Stomach (tissue), 9 donors: ENCODE data around the gene TMEM141. TPM values are rescaled to one million over a fixed set of nuclear protein-coding genes. Genes with fewer than 3 reads are reported as not detected.

Source experiments
- DNase-seq, 2 donors: peaks; one replicate each; pipeline versions ENCODE4 v3.0.0 to v3.0.0-alpha.2; 2013 to 2019
- H3K27ac ChIP-seq, 5 donors: fragments of 200-600 bp in 4 of 5; sonication (generic) in 4 of 5; one replicate each; pipeline ENCODE4 v1.5.1; 2013 to 2019; ENCODE audit warnings: mild to moderate bottlenecking in 1 of 5, moderate library complexity in 1 of 5
- H3K27me3 ChIP-seq, 3 donors: fragments of 200-600 bp; sonication (generic); one replicate each; pipeline ENCODE4 v1.5.1; 2017 to 2019; ENCODE audit warnings: mixed run types in 1 of 3
- H3K36me3 ChIP-seq, 4 donors: fragments of 200-600 bp; sonication (generic); 1 replicate in 3 of 4; 2 replicates in 1 of 4; pipeline ENCODE4 v1.5.1; 2016 to 2019
- H3K4me1 ChIP-seq, 4 donors: fragments of 200-600 bp; sonication (generic); one replicate each; pipeline ENCODE4 v1.5.1; 2016 to 2019
- H3K4me3 ChIP-seq, 4 donors: fragments of 200-600 bp; sonication (generic) in 3 of 4; one replicate each; pipeline ENCODE4 v1.5.1; 2016 to 2019; ENCODE audit warnings: mild to moderate bottlenecking in 1 of 4
- H3K9me3 ChIP-seq, 4 donors: fragments of 200-600 bp; sonication (generic); one replicate each; pipeline ENCODE4 v1.5.1; 2016 to 2019
- EP300 ChIP-seq: sonication (generic); formaldehyde crosslinking; IDR thresholded peaks from one replicate; pipeline ENCODE4 v1.6.1; 2017; ENCODE audit warnings: antibody characterized with exemption
- POLR2A ChIP-seq, 4 donors: fragments of 450-650 bp; IDR thresholded peaks; one replicate each; pipeline ENCODE4 v1.6.1; 2016; ENCODE audit warnings: antibody characterized with exemption in 4 of 4, control low read depth in 2 of 4, mild to moderate bottlenecking in 1 of 4, moderate library complexity in 1 of 4
- POLR2AphosphoS5 ChIP-seq, 3 donors: sonication (generic); formaldehyde crosslinking; IDR thresholded peaks; one replicate each; pipeline ENCODE4 v1.6.1; 2016; ENCODE audit warnings: antibody characterized with exemption in 3 of 3
- WGBS, 5 donors: extraction: QIAGEN DNeasy Blood & Tissue Kit in 3 of 5; methylation state at CpG; one replicate each; pipeline versions ENCODE4 v1.1.5 to v1.1.7; 2013 to 2018; 5-methylcytosine and 5-hydroxymethylcytosine counted together
- intact Hi-C: fragments of 100-400 bp; cut with DNase I; formaldehyde crosslinking; loops from one replicate; pipeline ENCODE4 v1.15.1; 2023; ENCODE audit warnings: low total_unique reads
- polyA plus RNA-seq, 3 donors: library from polyadenylated mRNA; stranded (reverse); fragments of 200-250 nt; gene quantifications; one replicate each; pipeline ENCODE4 v1.2.3, GENCODE V29; 2013
- total RNA-seq, 5 donors: library from RNA; depleted of rRNA; stranded (reverse); fragments of >200 nt; gene quantifications; one replicate each; pipeline versions ENCODE4 v1.1.0 to v1.2.3, GENCODE V29; 2014 to 2016
- TF ChIP-seq, protein P1 (sequence below), 7 experiments: fragments of 450-650 bp in 4 of 7; fragments of 200-600 bp in 3 of 7; sonication (generic) in 3 of 7; IDR thresholded peaks; one replicate each; pipeline ENCODE4 v1.5.1; 2016 to 2019; ENCODE audit warnings: antibody characterized with exemption in 7 of 7, control low read depth in 2 of 7, mild to moderate bottlenecking in 1 of 7
- donor health status: healthy with polysubstance abuse.
- donor health status: Bipolar disorder and iron deficiency.
- donor health status: healthy.

Gene TMEM141
- total and polyA plus RNA-seq, 8 donors = 11.1 to 219 (median 103) TPM

DNA sequence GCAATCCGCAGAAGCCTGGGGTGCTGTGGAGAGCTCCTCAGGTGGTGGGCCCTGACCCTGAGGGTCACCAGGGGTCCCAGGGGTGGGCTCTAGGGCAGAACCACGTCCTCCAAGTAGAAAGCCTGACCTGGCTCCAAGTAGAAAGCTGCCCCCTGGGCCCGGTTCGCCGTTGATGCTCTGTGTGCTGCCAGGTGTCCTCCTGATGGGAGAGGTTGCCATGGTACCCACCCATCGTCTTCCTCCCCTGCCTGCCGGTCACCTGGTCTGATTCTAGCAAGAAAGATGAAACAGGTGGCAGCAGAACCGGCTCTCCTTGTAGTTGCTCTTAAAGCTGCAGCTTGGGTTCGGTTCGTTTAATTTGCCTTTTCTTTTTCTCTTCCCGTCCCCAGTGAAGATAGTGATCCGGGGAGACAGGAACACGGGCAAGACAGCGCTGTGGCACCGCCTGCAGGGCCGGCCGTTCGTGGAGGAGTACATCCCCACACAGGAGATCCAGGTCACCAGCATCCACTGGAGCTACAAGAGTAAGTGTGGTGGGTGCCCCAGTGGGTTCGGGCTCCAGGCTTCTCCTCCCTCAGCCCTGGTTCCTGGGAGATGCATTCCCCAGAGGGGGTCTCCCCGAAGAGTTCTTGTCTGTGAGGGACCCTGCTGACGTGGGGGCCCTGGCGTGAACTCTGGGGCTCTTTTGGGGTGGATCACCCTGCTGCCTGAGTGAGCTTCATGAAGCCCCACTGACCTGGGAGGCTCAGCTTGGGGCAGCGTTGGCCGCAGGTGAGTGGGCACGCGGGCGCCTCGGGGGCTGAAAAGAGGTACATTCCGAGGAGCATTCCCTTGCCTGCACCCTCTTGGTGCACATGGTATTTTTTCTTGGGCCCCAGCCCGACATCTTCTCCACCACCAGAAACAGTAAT lies 32.2 kb downstream of the TMEM141 start:
- Histone ChIP-seq H3K27ac (no peak overlapping the region), H3K27me3 (no peaks in the 10 kb centered on the region), H3K9me3 (no peaks in the 10 kb centered on the region), H3K4me1 (peaks cover 13 to 16% (median 14%) of the 10 kb centered on the region in 4 donors), H3K4me3 (no peak overlapping the region), H3K36me3 (peaks cover 40 to 55% (median 52%) of the 10 kb centered on the region in 4 donors)
- DNase-seq = no peak
- no peak for TF ChIP-seq POLR2AphosphoS5 (IDR thresholded peaks at IDR 0.05)
- TF ChIP-seq EP300 = no peak
- TF ChIP-seq, protein P1, sequence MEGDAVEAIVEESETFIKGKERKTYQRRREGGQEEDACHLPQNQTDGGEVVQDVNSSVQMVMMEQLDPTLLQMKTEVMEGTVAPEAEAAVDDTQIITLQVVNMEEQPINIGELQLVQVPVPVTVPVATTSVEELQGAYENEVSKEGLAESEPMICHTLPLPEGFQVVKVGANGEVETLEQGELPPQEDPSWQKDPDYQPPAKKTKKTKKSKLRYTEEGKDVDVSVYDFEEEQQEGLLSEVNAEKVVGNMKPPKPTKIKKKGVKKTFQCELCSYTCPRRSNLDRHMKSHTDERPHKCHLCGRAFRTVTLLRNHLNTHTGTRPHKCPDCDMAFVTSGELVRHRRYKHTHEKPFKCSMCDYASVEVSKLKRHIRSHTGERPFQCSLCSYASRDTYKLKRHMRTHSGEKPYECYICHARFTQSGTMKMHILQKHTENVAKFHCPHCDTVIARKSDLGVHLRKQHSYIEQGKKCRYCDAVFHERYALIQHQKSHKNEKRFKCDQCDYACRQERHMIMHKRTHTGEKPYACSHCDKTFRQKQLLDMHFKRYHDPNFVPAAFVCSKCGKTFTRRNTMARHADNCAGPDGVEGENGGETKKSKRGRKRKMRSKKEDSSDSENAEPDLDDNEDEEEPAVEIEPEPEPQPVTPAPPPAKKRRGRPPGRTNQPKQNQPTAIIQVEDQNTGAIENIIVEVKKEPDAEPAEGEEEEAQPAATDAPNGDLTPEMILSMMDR (IDR thresholded peaks at IDR 0.05) = no peak
- TF ChIP-seq POLR2A (IDR thresholded peaks at IDR 0.05) = no peak
- intact Hi-C loops = no loop called here
- 86 to 92% (median 88%) methylated on average over 25 to 30 of the region's 30 CpGs for WGBS, 5 donors

DNA sequence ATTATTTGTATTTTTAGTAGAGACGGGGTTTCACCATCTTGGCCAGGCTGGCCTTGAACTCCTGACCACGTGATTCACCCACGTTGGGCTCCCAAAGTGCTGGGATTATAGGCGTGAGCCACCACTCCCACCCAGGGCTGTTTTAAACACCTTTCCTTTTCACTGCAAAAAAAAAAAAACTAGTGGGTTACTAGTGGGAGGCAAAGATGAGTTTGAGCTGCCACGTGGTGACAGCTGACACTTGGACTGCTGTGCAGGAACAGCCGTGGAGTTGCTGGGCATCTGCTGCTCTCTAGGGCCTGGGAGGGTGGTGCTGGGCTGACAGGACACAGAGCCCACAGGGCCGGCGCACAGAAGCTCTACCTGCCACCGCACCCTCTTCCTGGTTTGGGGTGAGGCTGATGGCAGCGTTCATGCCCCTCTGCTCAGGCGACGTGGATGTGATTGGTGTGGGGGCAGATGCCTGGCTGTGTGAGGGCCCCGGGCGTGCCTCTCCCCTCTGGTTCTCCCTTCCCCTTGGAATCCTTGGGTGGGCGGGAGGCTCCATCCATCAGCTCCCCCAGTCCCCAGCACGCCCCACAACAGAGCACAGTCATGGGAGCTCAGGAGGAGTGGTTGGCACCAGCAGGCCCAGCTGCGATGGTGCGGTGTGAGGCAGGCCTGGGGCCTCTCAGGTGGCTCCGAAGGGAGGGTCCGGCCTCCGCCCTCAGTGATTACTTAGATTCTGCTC lies 33.5 kb downstream of the TMEM141 start:
- H3K27me3 ChIP-seq = no peaks in the 10 kb centered on the region
- TF ChIP-seq, protein P1 (IDR thresholded peaks at IDR 0.05) = no peak
- TF ChIP-seq EP300 (no peak), POLR2A (IDR thresholded peaks at IDR 0.05) (no peak), POLR2AphosphoS5 (IDR thresholded peaks at IDR 0.05) (no peak)
- no peak for DNase-seq
- peaks cover 13 to 16% (median 14%) of the 10 kb centered on the region in 4 donors for H3K4me1 ChIP-seq
- 89 to 93% (median 92%) methylated on average over 13 to 21 of the region's 21 CpGs for WGBS, 5 donors
- intact Hi-C loops = no loop called here
- no peaks in the 10 kb centered on the region for H3K9me3 ChIP-seq
- H3K4me3 ChIP-seq = no peak overlapping the region
- no peak overlapping the region for H3K27ac ChIP-seq
- H3K36me3 ChIP-seq = peaks cover 52 to 67% (median 65%) of the 10 kb centered on the region in 4 donors

DNA sequence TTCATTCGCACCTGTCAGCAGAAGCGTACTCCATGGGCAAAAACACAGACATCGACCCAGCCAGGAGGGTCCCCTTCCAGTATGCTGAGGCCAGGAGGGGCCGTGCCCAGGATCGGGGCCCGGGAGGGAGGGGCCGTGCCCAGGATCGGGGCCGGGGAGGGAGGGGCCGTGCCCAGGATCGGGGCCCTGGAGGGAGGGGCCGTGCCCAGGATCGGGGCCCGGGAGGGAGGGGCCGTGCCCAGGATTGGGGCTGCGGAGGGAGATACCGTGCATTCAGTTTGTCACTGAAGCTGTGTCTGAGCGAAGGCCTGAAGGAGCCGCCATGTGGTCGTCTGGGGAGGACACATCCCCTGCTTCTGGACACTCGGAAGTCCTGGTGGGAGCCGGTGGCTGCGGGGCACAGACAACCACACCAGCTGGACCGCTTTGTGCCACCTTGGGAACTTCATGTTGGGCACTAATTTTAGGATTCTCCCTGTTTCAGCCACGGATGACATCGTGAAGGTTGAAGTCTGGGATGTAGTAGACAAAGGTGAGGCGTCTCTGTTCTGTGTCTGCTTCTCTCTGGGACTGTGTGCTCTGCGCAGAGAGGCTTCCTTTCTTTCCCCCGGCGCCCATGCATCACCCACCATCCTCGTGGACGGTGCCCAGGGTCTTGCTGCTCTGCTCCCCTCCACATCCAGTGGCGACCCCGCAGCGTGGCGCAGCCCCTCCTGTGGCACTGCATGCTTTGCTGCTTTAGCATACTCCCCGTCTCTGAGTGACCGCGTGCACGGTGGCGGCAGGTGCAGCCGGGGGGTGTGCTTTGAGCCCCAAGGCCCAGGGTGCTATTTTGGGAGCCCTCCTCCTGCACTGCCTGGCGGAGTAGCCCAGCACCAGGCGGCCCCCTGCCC lies 34.4 kb downstream of the TMEM141 start:
- no peaks in the 10 kb centered on the region for H3K9me3 ChIP-seq
- TF ChIP-seq EP300 = no peak
- TF ChIP-seq, protein P1 (IDR thresholded peaks at IDR 0.05) = no peak
- TF ChIP-seq POLR2AphosphoS5 (IDR thresholded peaks at IDR 0.05) = no peak
- TF ChIP-seq POLR2A (IDR thresholded peaks at IDR 0.05) = no peak
- DNase-seq = no peak
- no peaks in the 10 kb centered on the region for H3K27me3 ChIP-seq
- H3K36me3 ChIP-seq = peaks cover 60 to 76% (median 74%) of the 10 kb centered on the region in 4 donors
- no peak overlapping the region for H3K27ac ChIP-seq
- no peak overlapping the region for H3K4me3 ChIP-seq
- intact Hi-C loops = no loop called here
- H3K4me1 ChIP-seq = peaks cover 13 to 16% (median 13%) of the 10 kb centered on the region in 4 donors
- 91 to 94% (median 92%) methylated on average over 36 to 44 of the region's 44 CpGs for WGBS, 5 donors

DNA sequence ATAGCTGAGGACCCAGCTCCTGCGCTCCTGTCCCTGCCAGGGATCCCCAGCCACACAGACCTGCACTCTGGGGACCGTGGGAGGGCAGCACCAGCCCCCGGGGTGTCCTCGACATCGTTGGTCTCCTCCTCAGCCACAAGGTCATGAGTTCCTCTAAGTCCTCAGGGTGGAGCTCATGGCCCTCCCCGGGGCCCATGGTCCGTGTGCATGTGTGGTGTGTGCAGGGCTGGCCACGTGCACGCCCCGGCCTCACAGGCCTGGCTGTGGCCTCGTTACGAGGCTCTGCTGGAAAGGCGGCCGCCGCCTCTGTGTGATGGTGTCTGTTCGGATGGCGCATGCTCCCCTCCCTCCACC lies 35.0 kb downstream of the TMEM141 start:
- intact Hi-C loops = no loop called here
- Histone ChIP-seq H3K4me3 (no peak overlapping the region), H3K9me3 (no peaks in the 10 kb centered on the region), H3K36me3 (peaks cover 62 to 82% (median 80%) of the 10 kb centered on the region in 4 donors), H3K4me1 (peaks cover 8 to 10% (median 8%) of the 10 kb centered on the region in 4 donors), H3K27ac (no peak overlapping the region), H3K27me3 (no peaks in the 10 kb centered on the region)
- TF ChIP-seq, protein P1 (IDR thresholded peaks at IDR 0.05) = no peak
- no peak for TF ChIP-seq EP300
- TF ChIP-seq POLR2AphosphoS5 (IDR thresholded peaks at IDR 0.05) = no peak
- no peak for TF ChIP-seq POLR2A (IDR thresholded peaks at IDR 0.05)
- WGBS, 5 donors = 93 to 96% (median 94%) methylated on average over 12 to 17 of the region's 17 CpGs
- DNase-seq = no peak
